RWPE2 (cell line): Measurements from ENCODE around the gene RECQL5.
A peak's percentile ranks its signal among the peaks of the same experiment; 100 is the strongest.

Source experiments
- ATAC-seq: fragments of 200-7000 bp; cut with Tn5 transposase; 3 replicates; pipeline ENCODE4 v1.9.1; 2021; ENCODE audit warnings: low read depth
- DNase-seq: peaks from one replicate; pipeline ENCODE4 v3.0.0-alpha.2; 2020; ENCODE audit warnings: low spot score
- H3K27ac ChIP-seq: fragments of 450-650 bp; 2 replicates; pipeline ENCODE4 v1.5.1; 2017; ENCODE audit warnings: mild to moderate bottlenecking; ENCODE audit not compliant: poor library complexity, severe bottlenecking
- H3K27me3 ChIP-seq: fragments of 250-450 bp; sonication (Bioruptor Pico); 2 replicates; pipeline ENCODE4 v1.5.1; 2021; ENCODE audit warnings: mild to moderate bottlenecking, moderate library complexity; ENCODE audit not compliant: insufficient read depth, poor library complexity, severe bottlenecking
- H3K36me3 ChIP-seq: fragments of 250-450 bp; sonication (Bioruptor Pico); 2 replicates; pipeline ENCODE4 v1.5.1; 2020; ENCODE audit warnings: low read depth, mild to moderate bottlenecking, moderate library complexity
- H3K4me1 ChIP-seq: fragments of 250-450 bp; sonication (Bioruptor Pico); 2 replicates; pipeline ENCODE4 v1.5.1; 2021; ENCODE audit warnings: mild to moderate bottlenecking, moderate library complexity; ENCODE audit not compliant: insufficient read depth, poor library complexity, severe bottlenecking
- H3K4me3 ChIP-seq: fragments of 250-450 bp; sonication (Bioruptor Pico); 2 replicates; pipeline ENCODE4 v1.5.1; 2021; ENCODE audit warnings: mild to moderate bottlenecking, moderate library complexity; ENCODE audit not compliant: severe bottlenecking
- H3K9me3 ChIP-seq: fragments of 250-450 bp; sonication (Bioruptor Pico); 2 replicates; pipeline ENCODE4 v1.5.1; 2021; ENCODE audit warnings: mild to moderate bottlenecking, moderate library complexity; ENCODE audit not compliant: severe bottlenecking
- CTCF ChIP-seq: fragments of 450-650 bp; IDR thresholded peaks from one replicate; pipeline ENCODE4 v1.5.1; 2017; ENCODE audit warnings: mild to moderate bottlenecking, moderate library complexity; ENCODE audit not compliant: poor library complexity, severe bottlenecking

Gene RECQL5

GRCh38 chr17:75673487-75673886 lies 6.5 kb upstream of the RECQL5 start:
- no peak overlapping the region for H3K4me3 ChIP-seq

DNA sequence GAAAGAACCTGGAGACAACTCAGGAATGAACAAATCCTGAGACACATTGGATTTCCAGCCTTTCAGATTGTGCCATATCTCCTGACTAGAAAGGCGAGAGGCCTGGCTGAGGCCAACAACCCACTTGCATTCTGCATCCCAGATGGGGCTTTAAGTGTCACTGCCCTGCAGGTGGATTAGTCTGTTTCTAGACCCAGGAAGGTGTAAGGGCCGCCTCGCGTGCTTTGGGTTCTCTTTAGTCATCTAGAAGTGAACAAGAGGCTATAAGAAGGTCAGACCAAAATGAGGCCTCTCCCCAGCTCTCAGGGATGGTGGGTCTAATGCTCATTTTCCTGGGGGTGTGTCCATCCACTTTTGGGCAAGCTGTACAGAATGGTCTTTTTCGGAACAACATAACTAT lies 5.1 kb upstream of the RECQL5 start:
- Histone ChIP-seq H3K4me1 (peaks cover 18% of the 10 kb centered on the region), H3K9me3 (no peaks in the 10 kb centered on the region), H3K36me3 (peaks cover 86% of the 10 kb centered on the region), H3K27ac (no peak overlapping the region), H3K4me3 (no peak overlapping the region), H3K27me3 (no peaks in the 10 kb centered on the region)
- DNase-seq (no peak), ATAC-seq (no peak)
- TF ChIP-seq CTCF, result no peak

More at GRCh38 chr17:75673487-75673886, 6.5 kb upstream of the RECQL5 start:
- no peaks in the 10 kb centered on the region for H3K9me3 ChIP-seq
- H3K27ac ChIP-seq, result no peak overlapping the region
- peaks cover 86% of the 10 kb centered on the region for H3K36me3 ChIP-seq
- no peak for TF ChIP-seq CTCF
- peaks cover 16% of the 10 kb centered on the region for H3K4me1 ChIP-seq
- H3K27me3 ChIP-seq, result no peaks in the 10 kb centered on the region
- no peak for DNase-seq
- ATAC-seq, result peak; percentile 19; the same call in 2 of the 3 replicates

- Histone ChIP-seq H3K27ac (no peak overlapping the region), H3K9me3 (no peaks in the 10 kb centered on the region), H3K27me3 (no peaks in the 10 kb centered on the region), H3K36me3 (peaks cover 76% of the 10 kb centered on the region), H3K4me3 (no peak overlapping the region), H3K4me1 (peaks cover 21% of the 10 kb centered on the region)
- DNase-seq (no peak), ATAC-seq (no peak)
- no peak for TF ChIP-seq CTCF
Observed at GRCh38 chr17:75670868-75671267, 3.9 kb upstream of the RECQL5 start.

- Histone ChIP-seq H3K36me3 (peaks cover 77% of the 10 kb centered on the region), H3K4me3 (peak overlapping the region; percentile 83), H3K9me3 (no peaks in the 10 kb centered on the region), H3K4me1 (peaks cover 14% of the 10 kb centered on the region), H3K27ac (peak overlapping the region; percentile 53), H3K27me3 (no peaks in the 10 kb centered on the region)
- no peak for TF ChIP-seq CTCF
- DNase-seq (no peak), ATAC-seq (no peak)
Observed at GRCh38 chr17:75668489-75668888, 1.5 kb upstream of the RECQL5 start.

- peak overlapping the region; percentile 53 for H3K27ac ChIP-seq
- no peaks in the 10 kb centered on the region for H3K27me3 ChIP-seq
- DNase-seq, result no peak
- ATAC-seq, result no peak
- H3K36me3 ChIP-seq, result peaks cover 77% of the 10 kb centered on the region
- no peaks in the 10 kb centered on the region for H3K9me3 ChIP-seq
- peaks cover 14% of the 10 kb centered on the region for H3K4me1 ChIP-seq
- no peak for TF ChIP-seq CTCF
- peak overlapping the region; percentile 83 for H3K4me3 ChIP-seq
Observed at GRCh38 chr17:75667825-75668224, 871 bp upstream of the RECQL5 start.
